Measurements from ENCODE around the gene PHACTR1.

Gene PHACTR1

DNA sequence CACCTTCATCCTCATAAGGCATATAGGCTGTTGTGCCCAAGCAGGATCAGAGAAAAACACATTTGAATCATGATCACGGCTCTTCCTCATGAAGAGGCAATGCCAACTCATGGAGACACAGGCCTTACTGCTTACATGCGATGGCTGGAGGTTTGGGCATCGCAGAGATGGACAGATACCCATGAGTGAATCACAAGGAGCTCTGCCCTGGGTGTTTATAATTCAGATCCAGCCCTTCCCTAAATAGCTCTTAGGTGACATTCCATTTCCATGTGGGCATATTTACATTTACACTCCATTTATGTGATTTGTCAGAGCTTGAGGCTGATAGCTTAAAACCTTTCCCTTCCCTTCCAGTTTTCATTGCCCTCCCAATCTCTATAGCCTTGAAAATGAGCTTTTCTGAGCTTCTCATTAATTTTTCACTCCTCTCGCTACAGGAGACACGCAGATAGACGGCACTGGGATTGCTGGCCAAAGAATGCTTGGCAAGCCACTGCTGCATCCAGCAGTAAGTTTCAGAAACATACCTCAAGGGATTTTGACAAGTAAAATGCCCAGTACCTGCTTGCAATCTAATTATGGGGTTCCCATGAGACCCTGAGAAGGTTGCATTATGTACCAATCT is 362.6 kb downstream of the PHACTR1 start:
- no peak for DNase-seq

- no peak for DNase-seq
These were observed 364.1 kb downstream of the PHACTR1 start for GRCh38 chr6:13080462-13081188.

DNA sequence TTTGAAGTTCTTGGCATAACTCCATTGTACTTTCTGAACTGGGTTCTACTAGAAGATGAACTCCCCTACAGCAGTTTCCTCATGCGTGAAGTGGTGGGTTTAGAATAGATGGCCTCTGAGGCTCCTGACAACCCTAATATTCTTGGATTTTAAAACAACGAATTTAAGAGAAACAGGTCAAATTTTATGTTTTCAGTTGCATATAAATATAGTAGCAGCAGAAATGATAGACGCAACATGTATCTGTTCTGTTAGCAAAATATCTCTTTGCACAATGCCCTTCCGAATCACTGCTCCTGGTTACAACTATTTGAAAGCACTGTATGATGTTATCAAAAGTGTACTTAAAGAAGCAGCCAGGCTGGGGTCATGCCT is 364.6 kb downstream of the PHACTR1 start:
- DNase-seq, result no peak

GRCh38 chr6:13089296-13089994 is 372.9 kb downstream of the PHACTR1 start:
- no peak for DNase-seq

- no peak for DNase-seq
These were observed 374.6 kb downstream of the PHACTR1 start for GRCh38 chr6:13091192-13091591.

- no peak for DNase-seq
These were observed 378.3 kb downstream of the PHACTR1 start for GRCh38 chr6:13094781-13095425.

GRCh38 chr6:13096084-13096483 is 379.5 kb downstream of the PHACTR1 start:
- DNase-seq, result no peak

DNA sequence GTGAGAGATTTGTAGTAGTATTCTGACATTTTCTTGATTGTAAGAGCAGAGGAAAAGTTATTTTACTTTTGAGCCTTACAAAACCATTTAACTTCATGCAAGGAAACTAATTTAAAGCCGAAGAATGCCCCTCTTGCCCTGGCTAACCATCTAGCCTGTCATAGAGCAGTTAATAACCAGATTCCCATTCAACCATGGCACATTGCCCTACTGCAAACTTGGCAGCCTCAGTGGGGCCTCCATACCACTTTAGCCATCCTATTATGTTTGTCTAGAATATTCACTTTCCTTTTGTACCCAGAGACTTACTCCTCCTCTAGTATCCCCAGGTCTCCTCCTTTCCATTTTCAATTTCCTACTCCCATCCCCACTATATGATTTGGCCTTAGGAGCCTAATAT is 380.9 kb downstream of the PHACTR1 start:
- no peak for DNase-seq

DNA sequence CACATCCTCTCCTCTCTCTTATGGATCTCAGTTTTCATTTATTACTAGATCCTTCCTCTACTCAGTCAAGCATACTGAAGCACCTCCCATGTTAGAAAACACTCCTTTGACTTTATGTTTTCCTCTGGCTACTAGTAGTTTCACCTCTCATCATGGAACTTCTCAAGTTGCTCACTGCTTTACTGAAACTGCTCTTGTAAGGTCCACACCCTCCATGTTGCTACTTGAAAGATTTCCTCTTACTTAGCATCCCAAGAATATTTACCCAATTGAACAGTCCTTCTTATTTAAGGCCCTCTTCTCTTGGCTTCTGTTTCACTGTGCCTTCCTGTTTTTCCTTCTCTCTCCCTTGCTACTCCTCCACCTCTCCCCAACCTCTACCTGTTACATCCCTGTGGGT is 381.4 kb downstream of the PHACTR1 start:
- no peak for DNase-seq

- no peak for DNase-seq
These were observed 382.4 kb downstream of the PHACTR1 start for GRCh38 chr6:13098793-13099570.

- no peak for DNase-seq
These were observed 383.2 kb downstream of the PHACTR1 start for GRCh38 chr6:13099771-13100170.

DNA sequence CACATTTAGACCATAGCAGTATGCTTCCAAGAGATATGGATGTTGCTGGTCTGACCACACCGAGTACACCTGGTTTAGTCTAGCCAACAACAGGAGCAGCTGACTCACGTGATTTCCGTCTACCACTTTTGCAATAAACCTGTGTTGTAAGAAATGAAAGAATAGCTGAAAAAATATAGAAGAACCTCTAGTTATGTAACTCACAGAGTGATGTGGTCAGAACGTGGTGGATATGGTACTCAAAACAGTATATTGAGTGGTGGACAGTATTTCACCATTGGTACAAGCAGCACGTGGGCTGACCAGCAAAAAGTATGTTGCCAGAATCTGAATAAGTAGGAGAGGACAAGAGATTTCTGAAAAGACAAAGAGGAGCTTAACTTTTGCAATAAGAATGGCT is 384.8 kb downstream of the PHACTR1 start:
- DNase-seq, result no peak

GRCh38 chr6:13101985-13102384 is 385.4 kb downstream of the PHACTR1 start:
- no peak for DNase-seq

DNA sequence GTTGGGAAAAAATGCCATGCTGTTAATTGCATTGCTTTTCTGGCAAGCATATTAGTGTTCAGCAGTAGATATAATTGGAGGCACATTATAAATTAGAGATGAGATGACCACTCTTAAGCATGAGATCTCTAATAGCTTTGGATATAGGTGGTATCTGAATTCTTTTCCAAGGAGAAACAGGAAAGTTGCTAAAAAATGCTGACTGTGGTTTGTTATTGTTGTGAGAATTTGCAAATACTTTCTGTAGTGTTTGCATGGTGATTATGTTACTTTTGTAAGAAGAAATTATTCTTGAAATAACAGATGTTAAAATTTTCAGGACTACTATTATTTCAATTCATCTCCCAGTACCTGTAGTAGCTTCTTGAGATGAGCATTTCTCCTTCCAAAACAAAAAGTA is 386.6 kb downstream of the PHACTR1 start:
- no peak for DNase-seq

DNA sequence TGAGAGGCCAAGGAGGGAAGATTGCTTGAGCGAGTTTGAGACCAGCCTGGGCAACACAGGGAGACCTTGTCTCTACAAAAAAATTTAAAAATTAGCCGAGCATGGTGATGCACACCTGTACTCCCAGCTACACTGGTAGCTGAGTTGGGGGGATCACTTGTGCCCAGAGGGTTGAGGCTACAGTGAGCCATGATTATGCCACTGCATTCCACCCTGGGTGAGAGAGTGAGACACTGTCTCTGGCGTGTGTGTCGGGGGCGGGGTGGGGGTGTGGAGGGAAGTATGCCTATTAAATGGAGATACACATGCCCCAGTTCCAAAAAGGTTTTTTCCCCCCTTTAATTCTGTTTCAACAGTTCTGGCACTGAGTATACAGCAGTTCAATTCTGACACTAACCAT is 388.6 kb downstream of the PHACTR1 start:
- no peak for DNase-seq

GRCh38 chr6:13112921-13113320 is 396.4 kb downstream of the PHACTR1 start:
- no peak for DNase-seq

DNA sequence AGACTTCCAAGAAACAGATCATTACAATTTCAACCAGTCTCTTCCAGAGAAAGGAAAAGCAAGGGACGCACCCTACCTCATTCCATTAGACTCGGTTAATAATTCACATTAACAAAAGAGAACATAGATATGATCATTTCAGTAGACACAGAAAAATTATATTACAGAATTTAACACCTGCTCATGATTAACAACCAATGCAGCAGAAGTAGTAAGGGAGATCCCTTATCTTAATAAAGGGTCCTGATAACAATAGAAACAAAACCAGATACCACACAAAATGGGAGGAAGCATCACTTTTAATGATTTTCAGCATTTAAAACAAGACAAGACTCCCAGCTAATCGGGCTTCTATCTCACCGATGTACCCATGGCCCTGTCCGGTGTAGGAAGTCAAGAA is 396.8 kb downstream of the PHACTR1 start:
- no peak for DNase-seq

- peak; percentile 9 for DNase-seq
These were observed 397.5 kb downstream of the PHACTR1 start for GRCh38 chr6:13113981-13114593.

DNA sequence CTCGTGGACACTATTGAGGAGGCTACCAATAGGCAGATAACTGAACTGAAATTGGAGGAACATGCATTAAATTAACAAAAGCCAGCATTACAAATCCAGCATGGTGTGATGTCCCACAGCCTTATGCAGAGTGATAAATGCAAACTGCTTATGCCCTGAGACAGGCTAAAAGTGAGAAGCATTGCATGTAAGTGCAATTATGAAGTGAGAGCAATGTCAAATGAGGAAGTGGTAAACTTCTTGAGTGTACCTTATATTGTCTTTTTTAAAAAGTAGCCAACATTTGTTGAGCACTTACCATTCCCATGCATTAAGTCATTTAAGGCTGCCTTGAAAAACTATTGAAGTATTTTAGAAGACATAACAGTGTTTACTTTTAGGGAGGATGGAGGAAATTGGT is 399.6 kb downstream of the PHACTR1 start:
- DNase-seq, result no peak

DNA sequence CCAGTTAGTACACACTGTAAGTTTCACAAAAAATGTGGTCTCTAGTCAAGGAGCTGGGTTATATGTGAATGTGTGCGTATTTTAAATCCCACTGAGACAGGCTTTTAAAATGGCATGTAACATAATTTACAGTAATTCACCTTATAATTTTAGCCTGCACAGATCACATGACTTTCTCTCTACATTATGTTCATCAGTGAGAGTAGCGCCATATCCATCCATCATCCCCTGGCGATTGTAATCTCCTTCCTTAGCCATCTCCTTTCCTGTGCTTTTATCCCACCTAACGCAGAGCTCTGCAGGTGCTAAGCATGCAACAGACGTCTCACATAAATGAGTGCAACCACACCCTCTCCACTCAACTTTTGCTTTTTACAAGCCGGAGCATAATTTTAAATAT is 401.0 kb downstream of the PHACTR1 start:
- no peak for DNase-seq

DNA sequence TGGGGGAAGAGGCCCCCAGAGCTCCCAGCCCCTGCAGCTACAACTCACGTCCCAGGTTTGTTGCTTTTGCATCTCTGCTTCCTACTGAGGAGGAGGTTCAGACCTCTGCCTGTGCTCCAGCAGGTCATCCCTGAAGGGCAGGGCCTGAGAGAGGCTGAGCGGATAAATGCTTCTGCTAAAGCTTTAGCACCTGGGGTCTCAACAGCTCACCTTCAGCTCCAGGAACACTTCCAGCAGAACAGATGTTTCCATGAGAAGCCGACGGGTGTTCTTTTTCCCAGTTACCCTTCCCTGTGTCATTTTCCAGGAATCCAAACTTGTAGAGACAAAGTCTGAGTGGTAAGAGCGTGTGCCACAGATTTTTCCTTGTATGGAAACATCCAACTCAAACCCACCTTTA is 403.0 kb downstream of the PHACTR1 start:
- DNase-seq, result no peak
